Cerebellar cortex (tissue), 1 donor: ENCODE measurements around the gene GIMAP5.
"Not testable (repeated sequence)": the region's sequence is repeated elsewhere in the genome, so short reads cannot be mapped to it uniquely, and the experiment has no call there.

Experiments used
- DNase-seq: peaks from one replicate; pipeline ENCODE4 v3.0.0-alpha.2; 2015; ENCODE audit warnings: low spot score

GIMAP5 gene

DNA sequence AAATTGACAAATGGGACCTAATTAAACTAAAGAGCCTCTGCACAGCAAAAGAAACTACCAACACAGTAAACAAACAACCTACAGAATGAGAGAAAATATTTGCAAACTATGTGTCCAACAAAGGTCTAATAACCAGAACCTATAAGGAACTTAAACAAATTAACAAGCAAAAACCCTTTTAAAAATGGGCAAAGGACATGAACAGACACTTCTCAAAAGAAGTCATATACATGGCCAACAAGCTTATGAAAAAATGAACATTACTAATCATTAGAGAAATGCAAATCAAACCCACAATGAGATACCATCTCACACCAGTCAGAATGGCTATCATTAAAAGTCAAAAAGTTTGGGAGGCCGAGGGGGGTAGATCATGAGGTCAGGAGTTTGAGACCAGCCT lies 36.9 kb downstream of the GIMAP5 start:
- not testable (repeated sequence) for DNase-seq

DNA sequence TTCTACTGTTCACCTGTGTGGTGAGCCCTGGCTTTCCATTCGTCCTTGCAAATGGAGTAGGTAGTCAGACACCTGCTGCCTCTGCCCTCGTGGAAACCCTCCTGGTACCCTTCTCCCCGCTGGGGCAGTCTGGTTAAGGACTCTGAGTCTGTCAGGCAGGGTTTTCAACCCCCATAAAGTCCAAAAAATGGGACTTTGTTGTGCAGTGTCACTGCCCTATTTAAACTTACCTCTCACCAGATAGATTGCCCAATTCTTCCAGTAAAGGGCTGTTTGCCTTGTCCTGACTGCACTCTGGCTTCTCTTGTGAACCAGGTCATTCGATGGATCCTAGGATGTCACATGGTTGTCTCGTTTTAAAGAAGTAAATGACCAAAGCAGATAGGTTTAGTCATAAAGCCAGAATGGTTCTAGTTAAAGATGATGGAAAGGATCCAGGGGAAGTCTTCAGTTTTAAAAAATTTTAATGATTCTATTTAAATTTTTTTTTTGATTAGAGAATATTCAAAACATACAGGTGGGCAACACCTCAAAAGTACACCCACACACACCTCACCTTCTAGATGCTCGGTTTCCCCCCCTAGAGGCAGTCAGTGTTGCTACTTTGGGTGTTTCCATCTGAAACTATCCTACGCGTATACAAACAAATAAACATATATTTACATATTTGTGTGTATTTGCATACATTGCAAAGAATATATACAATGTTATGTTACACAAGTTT lies 41.0 kb downstream of the GIMAP5 start:
- no peak for DNase-seq

DNA sequence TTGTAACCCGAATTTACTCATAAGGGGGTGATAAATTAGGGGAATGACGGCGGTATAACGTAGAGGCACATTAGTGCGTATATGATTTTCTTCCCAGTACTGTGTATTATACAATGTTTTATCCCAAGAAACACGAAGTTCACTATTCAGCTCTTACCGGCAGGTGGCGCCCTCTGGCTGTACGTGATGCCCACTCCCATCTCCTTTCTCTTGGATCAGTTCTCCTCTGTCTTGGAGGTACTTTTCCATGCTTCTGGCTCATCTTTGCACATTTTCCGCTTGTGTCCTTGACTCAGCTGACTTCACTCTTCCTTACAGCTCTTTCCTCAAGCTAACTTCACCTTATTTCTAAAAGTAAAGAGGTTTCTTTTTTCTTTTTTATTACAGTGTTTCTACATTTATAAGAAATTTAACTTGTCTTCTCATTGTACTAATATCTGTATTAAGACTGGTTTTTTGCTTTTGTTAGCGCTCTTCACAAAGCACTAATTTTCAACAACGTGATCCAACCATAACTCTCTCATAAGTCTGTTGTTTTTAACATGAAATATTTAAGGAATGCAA lies 41.6 kb downstream of the GIMAP5 start:
- DNase-seq = peak; percentile 81

DNA sequence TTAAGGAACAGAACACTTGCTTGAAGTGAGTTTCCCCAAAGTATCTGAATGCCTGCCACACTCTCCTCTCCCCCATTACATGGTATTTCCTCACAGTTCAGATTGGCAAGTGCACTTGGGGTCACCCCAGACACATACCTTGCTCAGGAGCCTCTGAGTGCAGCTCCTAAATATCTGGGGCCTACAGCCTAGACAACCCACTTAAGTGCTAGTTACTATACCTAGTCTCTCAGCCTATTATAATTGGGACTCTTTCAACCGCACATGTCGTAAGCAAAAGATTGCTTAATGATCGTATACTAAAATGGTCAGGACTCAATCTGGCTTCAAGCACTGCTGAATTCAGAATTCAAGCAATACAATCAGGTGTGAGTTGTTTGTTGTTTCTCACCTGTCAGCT lies 43.1 kb downstream of the GIMAP5 start:
- no peak for DNase-seq

DNA sequence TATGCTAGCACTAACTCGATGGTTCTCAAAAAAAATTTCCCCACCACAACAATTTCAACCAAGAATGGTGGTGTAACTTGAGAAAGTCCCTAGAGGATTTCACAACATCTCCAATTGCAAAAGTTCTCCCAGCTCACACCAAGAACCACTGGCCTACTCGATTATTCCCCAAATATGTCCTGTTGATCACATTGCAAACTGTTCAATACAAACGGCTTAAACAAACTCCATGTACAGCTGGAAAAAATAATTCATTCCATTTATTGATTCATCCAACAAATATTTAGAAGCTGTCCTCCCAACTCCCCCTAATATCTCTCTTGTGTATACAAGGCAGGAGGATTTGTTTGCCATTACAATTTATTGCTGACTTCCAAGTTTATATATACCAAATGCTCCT lies 43.9 kb downstream of the GIMAP5 start:
- DNase-seq = no peak

DNA sequence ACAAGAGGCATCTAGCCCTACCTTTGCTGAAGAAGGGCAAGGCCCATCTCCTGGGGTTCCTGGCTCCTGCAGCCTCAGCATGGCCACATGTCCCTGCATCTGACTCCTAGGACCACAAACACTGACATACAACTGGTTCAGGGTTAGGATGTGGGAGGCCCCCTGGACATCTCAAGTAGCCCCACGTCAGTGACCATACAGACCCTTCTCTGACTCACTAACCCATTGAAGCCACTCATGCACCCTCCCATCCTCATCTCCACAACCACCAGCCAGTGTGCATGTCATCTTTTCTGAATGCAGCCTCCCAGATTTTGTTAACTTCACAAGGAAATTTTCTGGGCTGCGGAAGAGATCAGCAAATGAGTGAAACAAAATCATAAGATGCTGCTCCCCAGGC lies 44.7 kb downstream of the GIMAP5 start:
- DNase-seq = no peak

DNA sequence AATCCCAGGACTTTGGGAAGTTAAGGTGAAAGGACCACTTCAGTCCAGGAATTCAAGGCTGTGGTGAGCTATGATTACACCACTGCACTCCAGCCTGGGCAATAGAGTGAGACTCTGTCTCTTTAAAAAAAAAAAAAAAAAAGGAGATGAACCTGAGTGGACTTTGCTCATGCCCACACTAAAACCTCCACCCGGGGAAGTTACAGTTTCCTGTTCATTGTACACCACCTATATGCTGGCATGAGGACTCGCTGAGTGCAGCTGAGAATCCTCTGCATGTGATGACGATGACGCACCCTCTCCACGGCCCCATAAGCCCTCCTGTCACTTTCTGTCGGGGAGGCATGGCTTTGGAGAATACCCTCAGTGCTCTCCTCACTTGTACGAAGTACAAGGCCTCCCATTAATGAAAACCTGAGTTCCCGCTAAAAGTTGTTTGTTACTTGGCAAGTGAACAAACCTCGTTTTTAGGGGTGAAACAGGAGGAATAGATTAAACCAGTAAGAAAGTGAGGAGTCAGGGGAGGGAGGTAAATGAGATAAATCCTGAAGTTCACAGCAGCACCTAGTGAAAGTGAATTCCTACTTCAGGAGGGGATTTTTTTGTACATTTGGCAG lies 47.0 kb downstream of the GIMAP5 start:
- no peak for DNase-seq

DNA sequence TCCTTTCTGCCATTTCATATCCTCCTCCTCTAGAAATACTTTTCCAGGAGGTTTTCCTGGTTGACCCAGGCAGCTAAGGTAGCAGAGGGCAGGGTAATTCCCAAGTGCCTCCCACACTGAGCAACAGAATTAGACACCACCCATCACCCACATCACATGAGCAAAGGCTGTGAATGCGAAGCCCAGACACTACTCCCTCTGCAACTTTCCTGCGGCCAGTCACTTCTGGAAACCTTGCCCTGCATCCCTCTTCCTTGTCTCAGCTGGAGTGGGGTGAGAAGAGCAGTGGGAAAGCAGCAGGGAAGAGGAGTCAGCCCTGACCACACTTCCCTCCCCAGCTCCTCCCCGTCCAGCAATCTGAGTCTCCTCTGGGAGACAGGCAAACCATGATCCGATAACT lies 47.7 kb downstream of the GIMAP5 start:
- DNase-seq = no peak

DNA sequence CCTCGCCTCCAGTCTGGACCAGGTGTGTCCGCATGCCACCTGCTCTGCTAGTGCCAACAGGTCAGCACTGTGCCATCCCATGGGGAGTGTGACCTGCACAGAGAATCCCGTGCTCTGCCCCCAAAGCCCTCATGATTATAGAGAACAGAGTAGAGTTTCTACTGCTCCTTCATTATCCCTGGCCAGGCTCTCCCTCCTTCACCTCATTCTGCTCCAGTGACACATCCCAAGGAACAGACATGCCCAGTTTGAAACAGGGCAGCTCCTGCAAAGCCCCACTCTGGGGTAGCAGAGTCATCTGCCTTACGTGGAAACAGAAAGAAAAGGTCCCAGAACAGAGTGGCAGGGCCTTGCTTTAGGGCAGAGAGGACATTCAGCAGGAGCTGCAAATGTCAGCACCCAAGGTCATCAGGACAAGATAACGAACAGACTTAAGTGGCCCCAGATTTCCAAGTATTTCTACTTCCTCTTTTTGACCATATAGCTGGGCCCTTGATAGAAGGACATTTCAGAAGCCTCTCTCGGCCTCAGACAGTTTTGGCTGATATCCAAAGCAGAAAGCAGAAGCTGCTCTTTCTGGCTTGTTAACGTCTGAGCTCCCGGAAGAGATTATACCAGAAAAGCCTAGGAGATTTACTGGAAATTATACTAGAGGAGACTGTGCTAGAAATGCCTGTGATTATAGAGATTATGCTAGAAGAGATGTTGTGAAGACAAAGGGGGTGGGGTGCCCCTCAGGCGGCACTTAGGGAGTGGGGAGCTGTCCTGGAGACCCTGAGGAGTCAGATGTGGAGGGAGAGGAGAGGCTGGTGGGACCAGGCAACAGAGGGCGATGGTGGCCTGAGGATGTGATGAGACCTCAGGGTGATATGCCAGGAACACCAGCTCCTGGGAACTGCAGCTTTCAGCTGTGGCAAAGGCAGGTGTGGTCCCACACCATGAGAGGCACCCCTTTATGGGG lies 50.4 kb downstream of the GIMAP5 start:
- no peak for DNase-seq

DNA sequence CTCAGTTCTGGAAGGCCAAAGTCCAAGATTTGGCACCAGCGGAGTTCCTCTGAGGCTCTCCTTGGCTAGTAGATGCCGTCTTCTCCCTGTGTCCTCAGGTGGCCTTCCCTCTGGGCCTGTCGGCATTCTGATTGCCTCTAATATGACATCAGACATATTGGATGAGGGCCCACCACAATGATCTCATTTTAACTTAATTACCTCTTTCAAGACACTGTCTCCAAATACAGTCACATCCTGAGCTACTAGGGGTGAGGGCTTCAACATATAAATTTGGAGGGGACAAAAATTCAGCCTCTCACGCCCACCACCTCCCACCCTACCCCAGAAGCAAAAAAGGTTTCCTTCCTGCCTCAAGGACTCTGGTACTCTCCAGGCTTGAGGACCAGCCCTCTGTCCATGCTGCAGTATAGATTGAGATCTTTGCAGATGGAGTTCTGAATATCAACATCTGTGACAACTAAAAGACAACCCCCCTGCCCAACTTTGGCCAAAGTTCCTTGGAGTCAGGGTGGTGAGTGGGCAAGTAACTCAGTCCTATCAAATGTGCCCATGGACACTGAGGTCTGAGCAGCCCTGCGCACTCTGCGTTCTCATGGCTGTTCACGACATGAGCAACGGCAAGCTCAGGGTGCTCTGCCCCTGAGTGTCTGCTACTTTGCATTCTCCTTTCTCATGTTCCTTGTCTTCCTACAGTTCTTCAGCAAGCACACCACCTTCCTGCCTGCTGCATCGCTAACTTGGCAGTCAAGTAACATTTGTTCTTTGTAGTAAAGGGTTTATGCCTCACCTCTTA lies 51.5 kb downstream of the GIMAP5 start:
- no peak for DNase-seq

DNA sequence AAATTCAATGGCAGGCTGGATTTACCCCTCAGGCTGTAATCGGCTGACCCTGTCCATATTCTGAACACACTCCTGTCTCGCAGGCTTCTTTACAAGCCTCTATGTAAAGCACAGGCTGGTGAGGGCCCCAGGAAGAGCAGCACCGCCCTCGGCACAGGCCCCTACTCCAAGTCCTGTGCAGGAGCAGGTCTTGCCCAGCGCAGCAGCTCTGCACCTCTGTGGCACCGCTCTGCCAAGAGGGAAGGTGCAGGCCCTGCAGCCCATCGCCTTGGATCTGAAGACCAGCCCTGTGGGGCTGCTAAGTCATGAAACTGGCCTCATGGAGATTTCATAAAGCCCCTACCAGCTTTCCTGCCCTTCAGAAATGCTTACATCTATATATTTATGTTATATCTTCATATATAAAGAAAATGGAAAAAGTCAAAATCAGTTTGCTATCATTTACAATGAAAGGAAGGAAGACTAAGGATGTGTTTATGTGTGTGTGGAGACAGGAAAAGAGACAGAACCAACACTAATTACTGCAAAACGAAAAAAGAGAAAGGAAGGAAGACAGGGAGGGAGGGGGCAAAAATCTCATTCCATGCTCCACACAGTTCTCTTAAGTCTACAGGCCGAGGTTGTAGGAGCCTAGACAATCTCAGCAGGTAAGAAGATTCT lies 53.3 kb downstream of the GIMAP5 start:
- DNase-seq = no peak

DNA sequence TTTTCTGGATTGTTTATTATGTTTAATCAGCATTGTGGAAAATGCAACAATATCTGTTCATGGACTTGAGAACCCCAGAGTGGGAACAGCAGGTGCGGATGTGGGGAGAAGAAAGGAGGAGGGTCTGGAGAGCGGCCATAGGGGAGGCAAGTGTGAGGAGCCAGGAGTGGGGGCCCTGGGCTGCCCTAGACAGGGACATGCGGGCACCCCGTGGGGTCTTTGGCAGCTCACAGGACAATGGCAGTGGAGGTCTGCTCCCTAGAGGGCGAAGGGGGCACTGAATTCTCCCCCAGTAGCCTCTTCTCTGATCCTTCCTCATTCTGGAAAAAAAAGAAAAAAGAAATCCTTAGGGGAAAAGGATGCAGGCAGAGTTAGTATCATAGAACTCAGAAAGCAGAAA lies 54.1 kb downstream of the GIMAP5 start:
- no peak for DNase-seq

DNA sequence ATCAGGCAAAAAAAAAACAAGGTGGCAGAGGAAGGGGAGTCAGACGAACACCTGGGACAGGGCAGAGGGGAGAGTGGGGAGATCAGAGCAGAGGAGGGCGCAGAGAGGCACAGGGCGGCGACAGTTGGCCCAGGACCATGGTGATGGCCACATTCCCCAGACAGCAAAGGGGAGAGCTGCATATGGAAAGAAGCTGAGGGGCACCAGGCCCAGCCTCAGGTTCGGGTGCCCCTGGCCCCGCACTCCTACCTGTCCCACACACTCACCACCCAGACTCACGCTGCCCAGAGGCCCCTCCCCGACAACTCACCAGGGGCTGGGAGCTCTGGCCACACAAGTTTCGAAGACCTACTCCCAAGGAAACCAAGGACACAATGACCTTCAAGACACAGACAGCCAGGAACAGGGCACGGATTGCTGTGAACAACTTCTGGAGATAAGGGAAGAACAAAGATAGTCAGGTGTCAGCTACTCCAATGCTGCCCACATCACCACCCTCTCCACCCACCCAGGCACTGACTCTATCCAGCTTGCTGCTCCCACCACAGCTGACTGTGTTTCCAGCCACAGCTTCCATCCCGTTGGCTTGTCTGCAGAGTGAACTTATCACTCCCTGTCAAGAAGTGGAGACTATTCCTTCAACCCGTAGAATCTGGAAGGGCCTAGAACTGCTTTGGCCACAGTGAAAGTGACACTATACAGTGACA lies 54.7 kb downstream of the GIMAP5 start:
- no peak for DNase-seq
